Skeletal muscle satellite cell (primary cell): ENCODE data around the gene FAM184A.

ENCODE experiments used
- H3K27me3 ChIP-seq: 2 replicates; pipeline ENCODE4 v1.7.0; 2013; ENCODE audit warnings: low read length; ENCODE audit not compliant: control insufficient read depth, insufficient read depth
- H3K36me3 ChIP-seq: 2 replicates; pipeline ENCODE4 v1.7.0; 2013; ENCODE audit warnings: mild to moderate bottlenecking, control low read depth, low read length; ENCODE audit not compliant: insufficient read depth
- H3K4me1 ChIP-seq: 2 replicates; pipeline ENCODE4 v1.7.0; 2013; ENCODE audit warnings: low read length; ENCODE audit not compliant: control insufficient read depth, insufficient read depth
- H3K4me2 ChIP-seq: 2 replicates; pipeline ENCODE4 v1.7.0; 2013; ENCODE audit warnings: mild to moderate bottlenecking, low read length
- H3K4me3 ChIP-seq: 2 replicates; pipeline ENCODE4 v1.7.0; 2013; ENCODE audit warnings: low read length
- H3K9ac ChIP-seq: 2 replicates; pipeline ENCODE4 v1.7.0; 2013; ENCODE audit warnings: mild to moderate bottlenecking, low read depth, low read length, moderate library complexity
- H3K9me3 ChIP-seq: replicated peaks from 2 replicates; pipeline ENCODE4 v1.7.0; 2013; ENCODE audit warnings: mild to moderate bottlenecking, control low read depth, low read length

FAM184A gene

DNA sequence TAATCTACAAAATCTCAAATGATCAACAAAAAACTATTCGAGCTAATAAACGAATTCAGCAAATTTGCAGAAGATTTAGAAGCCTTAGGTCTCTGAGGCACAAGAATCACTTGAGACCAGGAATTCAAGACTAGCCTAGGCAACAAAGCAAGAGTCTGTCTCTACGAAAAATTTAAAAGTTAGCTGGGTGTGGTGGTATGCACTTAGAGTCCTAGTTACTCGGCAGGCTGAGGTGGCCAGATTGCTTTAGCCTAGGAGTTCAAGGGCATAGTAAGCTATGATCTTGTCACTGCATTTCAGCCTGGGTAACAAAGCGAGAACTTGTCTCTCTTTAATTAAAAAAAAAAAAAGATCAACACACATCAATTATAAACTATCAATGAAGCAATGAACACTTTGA, 34.2 kb downstream of the FAM184A start:
- no peaks in the 10 kb centered on the region for H3K36me3 ChIP-seq
- no peak overlapping the region for H3K4me3 ChIP-seq
- no peaks in the 10 kb centered on the region for H3K4me1 ChIP-seq
- H3K27me3 ChIP-seq: no peaks in the 10 kb centered on the region
- no peaks in the 10 kb centered on the region for H3K9me3 ChIP-seq
- no peak overlapping the region for H3K4me2 ChIP-seq
- H3K9ac ChIP-seq: no peak overlapping the region

DNA sequence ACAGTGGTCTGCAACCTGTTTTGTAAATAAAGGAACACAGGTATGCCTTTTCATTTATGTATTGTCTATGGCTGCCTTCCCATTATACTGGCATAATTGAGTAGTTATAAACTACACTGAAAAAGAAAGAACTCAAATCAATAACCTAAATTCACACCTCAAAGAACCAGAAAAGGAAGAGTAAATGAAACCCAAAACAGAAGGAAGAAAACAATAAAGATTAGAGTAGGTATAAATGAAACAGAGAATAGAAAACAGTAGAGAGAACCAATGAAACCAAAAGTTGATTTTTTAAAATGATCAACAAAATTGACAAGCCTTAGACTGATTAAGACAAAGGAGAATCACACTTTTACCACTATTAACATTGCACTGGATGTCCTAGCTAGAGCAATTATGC, 34.7 kb downstream of the FAM184A start:
- Histone ChIP-seq H3K9me3 (no peaks in the 10 kb centered on the region), H3K9ac (no peak overlapping the region), H3K4me1 (no peaks in the 10 kb centered on the region), H3K4me2 (no peak overlapping the region), H3K27me3 (no peaks in the 10 kb centered on the region), H3K36me3 (no peaks in the 10 kb centered on the region), H3K4me3 (no peak overlapping the region)

DNA sequence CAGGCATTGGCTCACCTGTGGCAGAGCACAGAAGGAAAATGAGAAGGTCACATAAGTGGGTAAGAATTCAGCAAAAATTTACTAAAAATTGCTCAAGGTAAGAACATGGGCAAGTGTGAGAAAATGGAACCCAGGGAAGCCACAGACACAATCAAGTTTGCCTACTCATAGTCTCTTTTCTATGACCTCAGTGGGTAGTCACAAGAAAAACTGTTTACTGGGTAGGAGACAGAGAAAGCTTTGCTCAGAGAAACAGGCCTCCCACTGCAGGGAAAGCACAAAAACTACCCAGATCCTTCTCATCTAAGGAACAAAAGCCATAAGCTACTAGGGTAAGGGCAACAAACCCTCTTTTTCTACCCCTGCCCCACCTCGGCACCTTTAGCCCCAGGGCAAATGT, 35.2 kb downstream of the FAM184A start:
- Histone ChIP-seq H3K27me3 (no peaks in the 10 kb centered on the region), H3K4me2 (no peak overlapping the region), H3K4me3 (no peak overlapping the region), H3K9ac (no peak overlapping the region), H3K9me3 (no peaks in the 10 kb centered on the region), H3K36me3 (no peaks in the 10 kb centered on the region), H3K4me1 (no peaks in the 10 kb centered on the region)

DNA sequence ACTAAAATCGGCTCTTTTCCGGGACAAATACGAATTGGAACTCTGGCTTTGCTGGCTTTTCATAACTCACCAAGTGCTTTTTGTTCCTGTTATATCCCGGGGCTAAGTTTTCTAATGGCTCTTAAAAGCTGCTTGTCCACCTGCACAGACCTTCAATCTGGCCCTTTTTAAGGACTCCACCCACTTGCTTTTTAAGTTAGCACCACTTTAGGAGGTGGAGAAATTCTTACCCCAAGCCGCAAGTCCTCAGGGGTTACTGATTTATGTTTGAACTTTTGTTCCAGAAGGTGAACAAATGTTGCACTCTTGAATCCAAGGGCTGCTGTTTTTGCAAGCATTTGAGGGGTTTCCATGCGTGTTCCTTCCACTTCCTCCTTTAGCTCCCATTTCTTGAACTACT, 37.8 kb downstream of the FAM184A start:
- H3K4me1 ChIP-seq: peaks cover 3% of the 10 kb centered on the region
- no peak overlapping the region for H3K4me3 ChIP-seq
- no peak overlapping the region for H3K4me2 ChIP-seq
- H3K9ac ChIP-seq: no peak overlapping the region
- no peaks in the 10 kb centered on the region for H3K36me3 ChIP-seq
- no peaks in the 10 kb centered on the region for H3K9me3 ChIP-seq
- H3K27me3 ChIP-seq: no peaks in the 10 kb centered on the region

DNA sequence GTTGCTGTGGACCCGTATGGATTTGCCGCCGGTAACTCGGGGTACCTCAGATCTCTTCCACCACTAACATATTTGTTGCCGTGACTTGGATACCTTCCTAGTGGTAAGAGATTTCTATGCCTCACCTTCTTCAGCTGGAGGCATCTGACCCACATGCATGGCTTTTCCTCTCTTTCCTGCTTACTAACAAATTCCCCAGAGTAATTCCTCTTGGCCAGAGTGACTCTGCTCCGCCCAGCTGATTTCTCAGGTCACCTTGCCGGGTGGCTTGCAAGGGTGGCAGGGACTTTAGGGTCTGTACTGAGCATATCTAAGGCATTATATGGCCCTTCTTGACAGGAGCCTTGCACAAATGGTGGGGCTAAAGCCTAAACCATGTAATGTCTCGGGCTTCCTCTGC, 38.2 kb downstream of the FAM184A start:
- Histone ChIP-seq H3K4me1 (peaks cover 6% of the 10 kb centered on the region), H3K27me3 (no peaks in the 10 kb centered on the region), H3K9me3 (no peaks in the 10 kb centered on the region), H3K36me3 (no peaks in the 10 kb centered on the region), H3K9ac (no peak overlapping the region), H3K4me2 (no peak overlapping the region), H3K4me3 (no peak overlapping the region)

DNA sequence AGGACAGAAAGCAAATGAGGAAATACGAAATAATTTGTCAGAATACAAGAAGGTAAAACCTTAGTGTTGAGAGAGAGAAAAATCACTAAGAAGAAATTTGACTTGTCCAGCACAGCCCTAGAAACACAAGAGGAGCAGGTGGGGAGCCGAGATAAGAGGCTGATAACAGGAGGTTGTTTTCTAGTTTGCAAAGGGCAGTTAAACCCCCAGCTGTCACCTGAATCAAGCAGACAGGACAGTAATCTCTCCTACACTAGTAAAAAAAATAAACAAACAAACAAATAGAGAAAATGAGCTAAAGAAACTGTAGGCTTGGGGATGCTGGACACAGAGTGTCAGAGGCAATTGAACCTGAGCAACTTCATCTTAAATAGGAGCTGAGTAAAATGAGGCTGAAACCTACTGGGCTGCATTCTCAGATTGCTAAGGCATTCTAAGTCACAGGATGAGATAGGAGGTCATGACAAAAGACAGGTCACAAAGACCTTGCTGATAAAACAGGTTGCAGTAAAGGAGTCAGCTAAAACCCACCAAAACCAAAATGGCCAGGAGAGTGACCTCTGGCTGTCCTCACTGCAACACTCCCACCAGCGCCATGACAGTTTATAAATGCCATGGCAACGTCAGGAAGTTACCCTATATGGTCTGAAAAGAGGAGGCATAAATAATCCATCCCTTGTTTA, 40.4 kb downstream of the FAM184A start:
- H3K36me3 ChIP-seq: no peaks in the 10 kb centered on the region
- H3K9ac ChIP-seq: no peak overlapping the region
- H3K27me3 ChIP-seq: no peaks in the 10 kb centered on the region
- H3K4me1 ChIP-seq: peaks cover 11% of the 10 kb centered on the region
- no peaks in the 10 kb centered on the region for H3K9me3 ChIP-seq
- H3K4me2 ChIP-seq: no peak overlapping the region
- no peak overlapping the region for H3K4me3 ChIP-seq

DNA sequence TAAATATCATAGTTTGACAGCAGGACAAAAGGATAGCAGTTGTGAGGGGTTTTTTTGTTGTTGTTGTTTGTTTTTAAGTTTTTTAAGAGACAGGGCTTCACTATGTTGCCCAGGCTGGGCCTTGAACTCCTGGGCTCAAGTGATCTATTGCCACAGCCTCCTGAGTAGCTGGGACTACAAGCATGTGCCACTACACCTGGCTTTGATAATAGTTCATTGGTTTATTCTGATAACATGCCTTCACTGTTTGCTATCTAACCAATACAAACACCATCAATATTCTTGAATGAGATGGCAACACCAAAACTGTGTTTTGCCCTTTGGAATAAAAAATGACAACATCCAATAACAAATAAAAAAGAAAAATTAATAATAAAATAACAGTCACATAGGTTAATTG, 41.2 kb downstream of the FAM184A start:
- no peak overlapping the region for H3K4me3 ChIP-seq
- H3K9me3 ChIP-seq: no peaks in the 10 kb centered on the region
- peaks cover 11% of the 10 kb centered on the region for H3K4me1 ChIP-seq
- no peaks in the 10 kb centered on the region for H3K27me3 ChIP-seq
- no peaks in the 10 kb centered on the region for H3K36me3 ChIP-seq
- H3K4me2 ChIP-seq: no peak overlapping the region
- no peak overlapping the region for H3K9ac ChIP-seq

DNA sequence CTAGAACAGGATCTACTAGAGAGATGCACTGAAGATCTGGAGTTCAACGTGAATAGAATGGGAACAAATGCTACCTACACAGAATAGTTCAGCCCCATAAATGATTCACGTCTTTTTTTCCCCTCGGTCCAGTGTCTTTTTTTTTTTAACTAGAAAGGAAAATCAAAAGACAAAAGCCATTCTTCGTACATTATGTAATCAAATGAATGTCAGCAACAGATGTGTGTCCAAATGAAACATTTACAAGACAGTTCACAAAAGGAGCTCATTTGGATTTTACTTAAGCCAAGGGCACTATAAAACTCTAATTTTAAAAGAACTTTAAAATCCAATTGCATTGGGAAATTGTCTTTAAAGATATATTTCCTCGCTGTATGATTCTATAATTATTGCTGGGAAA, 42.4 kb downstream of the FAM184A start:
- Histone ChIP-seq H3K9ac (no peak overlapping the region), H3K4me2 (no peak overlapping the region), H3K4me3 (no peak overlapping the region), H3K27me3 (no peaks in the 10 kb centered on the region), H3K4me1 (peaks cover 11% of the 10 kb centered on the region), H3K9me3 (no peaks in the 10 kb centered on the region), H3K36me3 (no peaks in the 10 kb centered on the region)

DNA sequence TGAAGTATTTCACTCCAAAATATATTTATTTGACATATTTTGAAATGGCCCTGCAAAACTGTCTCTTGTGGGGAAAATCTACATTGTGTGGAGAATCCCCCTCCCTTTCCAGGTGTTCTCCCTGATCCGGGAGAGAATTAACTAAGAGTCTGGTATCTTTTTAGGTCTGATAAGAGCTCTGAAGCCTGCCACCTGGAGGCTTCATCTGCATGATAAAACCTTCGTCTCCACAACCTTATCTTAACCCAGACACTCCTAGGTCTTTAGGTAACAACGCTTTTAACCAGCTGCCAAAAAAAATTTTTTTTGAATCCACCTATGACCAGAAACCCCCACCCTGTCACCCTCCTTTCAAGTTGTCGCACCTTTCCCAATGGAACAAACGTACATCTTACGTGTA, 43.0 kb downstream of the FAM184A start:
- Histone ChIP-seq H3K9ac (no peak overlapping the region), H3K4me2 (peak overlapping the region; percentile 44), H3K36me3 (no peaks in the 10 kb centered on the region), H3K4me1 (peaks cover 11% of the 10 kb centered on the region), H3K27me3 (no peaks in the 10 kb centered on the region), H3K4me3 (no peak overlapping the region), H3K9me3 (no peaks in the 10 kb centered on the region)

DNA sequence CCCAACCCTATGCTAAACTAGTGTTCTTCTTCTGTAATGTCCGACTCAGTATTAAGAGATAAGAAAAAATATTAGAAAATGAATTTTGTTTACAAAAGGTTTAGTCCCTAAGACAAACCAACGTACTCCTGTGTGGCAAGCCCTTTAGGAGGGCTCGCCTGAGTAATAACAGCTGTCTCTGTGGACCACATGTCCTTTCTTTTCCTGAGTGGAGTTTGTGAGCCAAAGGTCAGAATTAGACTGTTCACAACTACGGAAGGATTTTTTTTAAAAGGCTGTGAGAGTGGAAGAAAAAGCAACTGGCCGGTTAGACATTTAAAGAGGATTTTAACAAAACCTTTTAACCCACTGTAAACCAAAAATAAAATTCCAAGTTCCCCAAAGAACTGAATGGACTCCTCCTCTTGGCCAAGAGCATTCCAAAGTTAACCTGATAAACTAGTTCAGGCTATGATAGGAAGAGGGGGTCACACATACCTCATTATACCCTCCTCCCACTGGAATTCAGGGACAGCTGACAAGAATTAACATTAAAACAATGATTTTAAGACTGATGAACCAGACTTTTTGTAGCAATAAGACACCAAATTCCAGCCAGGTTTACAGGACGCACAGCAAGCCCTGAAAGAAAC, 43.5 kb downstream of the FAM184A start:
- Histone ChIP-seq H3K4me2 (peak overlapping the region; percentile 44), H3K4me1 (peaks cover 11% of the 10 kb centered on the region), H3K4me3 (no peak overlapping the region), H3K27me3 (no peaks in the 10 kb centered on the region), H3K9ac (no peak overlapping the region), H3K9me3 (no peaks in the 10 kb centered on the region), H3K36me3 (no peaks in the 10 kb centered on the region)

DNA sequence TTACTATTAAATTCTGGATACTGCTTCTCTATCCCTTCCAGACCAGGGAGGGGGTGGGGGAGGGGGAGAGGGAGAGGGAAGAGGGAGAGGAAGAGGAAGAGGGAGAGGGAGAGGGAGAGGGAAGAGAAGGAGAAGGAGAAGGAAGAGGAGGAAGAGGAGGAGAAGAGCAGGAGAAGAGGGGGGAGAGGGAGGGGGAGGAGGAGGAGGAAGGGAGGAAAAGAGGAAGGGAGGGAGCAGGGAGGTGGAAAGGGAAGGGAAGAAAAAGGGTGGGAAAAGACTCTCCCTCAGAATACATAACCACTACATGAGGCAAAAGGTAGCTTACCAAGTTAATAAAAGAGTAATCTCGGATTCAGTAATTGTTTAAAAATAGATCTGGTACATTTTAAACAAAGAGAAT, 46.0 kb downstream of the FAM184A start:
- Histone ChIP-seq H3K4me3 (no peak overlapping the region), H3K36me3 (no peaks in the 10 kb centered on the region), H3K9me3 (no peaks in the 10 kb centered on the region), H3K4me2 (no peak overlapping the region), H3K27me3 (no peaks in the 10 kb centered on the region), H3K9ac (no peak overlapping the region), H3K4me1 (peaks cover 11% of the 10 kb centered on the region)

DNA sequence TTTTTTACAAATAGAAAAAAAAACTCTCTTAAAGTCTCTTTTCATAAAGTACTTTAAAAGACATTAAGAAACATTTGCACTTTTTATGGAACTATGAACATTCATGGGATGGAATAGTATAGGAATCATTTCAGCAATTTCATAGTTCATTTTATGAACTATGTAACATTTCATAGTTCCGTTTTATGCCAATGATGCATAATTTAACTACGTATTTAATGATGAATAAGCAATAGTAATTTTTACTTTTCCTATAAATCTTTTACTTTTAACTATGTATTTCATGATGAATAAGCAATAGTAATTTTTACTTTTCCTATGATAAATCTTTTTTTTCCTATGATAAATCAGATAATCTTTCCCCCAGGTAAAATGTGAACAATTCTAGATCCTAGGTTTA, 47.7 kb downstream of the FAM184A start:
- Histone ChIP-seq H3K27me3 (no peaks in the 10 kb centered on the region), H3K4me3 (no peak overlapping the region), H3K4me1 (peaks cover 9% of the 10 kb centered on the region), H3K9me3 (no peaks in the 10 kb centered on the region), H3K36me3 (no peaks in the 10 kb centered on the region), H3K9ac (no peak overlapping the region), H3K4me2 (no peak overlapping the region)
